ENCODE measurements around the gene MT1B. TPM values are rescaled to one million over a fixed set of nuclear protein-coding genes. Genes with fewer than 3 reads are reported as not detected.

The MT1B gene
- polyA plus RNA-seq, 1 of the 3 experiments (the other 2 are of a cell fraction) = not detected

DNA sequence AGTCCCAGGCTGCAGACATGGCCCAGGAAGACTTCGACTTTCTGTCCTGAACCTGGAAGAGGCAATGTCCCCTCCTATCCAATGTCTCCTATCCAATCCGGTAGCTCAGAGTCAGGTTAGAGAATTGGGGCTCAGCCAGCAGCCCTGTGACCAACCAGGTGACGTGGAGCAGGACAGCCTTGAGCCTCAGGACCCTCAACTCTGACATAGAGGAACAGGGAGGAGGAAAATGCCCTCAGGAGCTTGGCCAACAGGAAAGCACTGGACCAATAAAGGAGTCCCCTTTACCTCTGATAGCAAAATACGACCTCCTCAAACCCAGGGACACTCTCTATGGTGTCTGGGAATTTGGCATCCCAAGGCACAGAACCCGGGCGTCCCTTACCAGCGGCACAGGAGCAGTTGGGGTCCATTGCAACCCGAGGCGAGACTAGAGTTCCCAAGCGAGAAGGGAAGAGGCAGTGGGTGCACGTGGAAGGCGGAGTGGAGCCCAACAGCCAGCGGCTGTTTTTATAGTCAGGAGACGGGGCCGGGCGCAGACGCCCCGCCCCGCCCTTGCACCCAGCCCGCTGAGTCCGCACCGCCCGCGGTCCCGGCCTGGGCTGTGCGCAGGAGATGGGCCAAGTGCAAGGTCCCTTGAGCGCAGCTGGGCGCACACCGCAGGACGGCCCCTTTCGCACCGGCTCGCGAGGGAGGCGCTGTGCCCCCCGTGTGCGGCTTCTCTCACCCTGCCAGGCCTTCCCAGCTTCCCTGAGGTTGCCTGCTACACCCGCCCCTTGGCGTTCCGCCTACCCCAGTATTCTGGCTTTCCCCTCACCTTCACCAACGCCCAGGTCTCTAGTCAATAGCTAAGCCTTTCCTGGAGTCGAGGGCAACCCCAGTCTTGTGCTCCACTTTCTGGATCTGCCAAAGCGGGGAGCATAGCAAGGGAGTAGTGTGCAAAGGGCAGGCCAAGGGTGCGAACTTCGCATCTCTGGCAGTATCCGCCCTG lies 16.2 kb downstream of the MT1B start, which contains the start of gene MT1G:
Gene MT1G (minus strand): TSS at position 485 of the 991 bp plus-strand sequence. CDS start 72 bp downstream, at position 413.
- ChIA-PET CTCF (interaction anchor here (0.7 to 1.4 kb wide), 5 partner anchors 55 to 121 kb away, joined by 3 to 4 read pairs (median 3); partner anchors contain the start of gene MT2A), POLR2A (no interaction called here)
- H3K4me2 ChIP-seq = no peak within 1 kb of the TSS
- H3K9me2 ChIP-seq = no peaks in the 10 kb centered on the region
- WGBS (ENCODE audit: low lambda C conversion rate) = 60% methylated on average over 28 of the region's 46 CpGs
- no peaks in the 10 kb centered on the region for H3K9me3 ChIP-seq
- no peaks in the 10 kb centered on the region for H3K36me3 ChIP-seq (replicated peaks in 1 of 2; ENCODE audit: control insufficient read depth in 1 of 2, insufficient read depth in 2 of 2, low read length in 1 of 2)
- H3F3A ChIP-seq (replicated peaks; ENCODE audit: insufficient read depth) = no peaks in the 10 kb centered on the region
- no peaks in the 10 kb centered on the region; a peak in 1 of 4 replicates for H3K4me1 ChIP-seq (ENCODE audit: control insufficient read depth in 1 of 2, insufficient read depth in 2 of 2, low read depth in 1 of 2, low read length in 1 of 2)
- H2AFZ ChIP-seq (ENCODE audit: low read depth) = no peak within 1 kb of the TSS
- H3K9ac ChIP-seq = no peak within 1 kb of the TSS
- H3K27me3 ChIP-seq (ENCODE audit: insufficient read depth) = peaks cover 46% of the 10 kb centered on the region
- H4K20me1 ChIP-seq (ENCODE audit: insufficient read depth) = no peaks in the 10 kb centered on the region
- DNase-seq = peak; percentile 57
- H3K79me2 ChIP-seq (ENCODE audit: insufficient read depth) = no peaks in the 10 kb centered on the region
- no peak within 1 kb of the TSS for H3K4me3 ChIP-seq (ENCODE audit: low read depth in 2 of 2, low read length in 1 of 2)
- H3K27ac ChIP-seq (ENCODE audit: low read depth in 2 of 2, low read length in 1 of 2) = no peak within 1 kb of the TSS
- TF ChIP-seq SIN3A (IDR thresholded peaks at IDR 0.05; ENCODE audit: borderline replicate concordance, low read depth, low read length) (no peak), SMC3 (IDR thresholded peaks at IDR 0.05; ENCODE audit: low read depth, low read length) (no peak), NFIC (IDR thresholded peaks at IDR 0.05; ENCODE audit: borderline replicate concordance) (no peak), TEAD4 (IDR thresholded peaks at IDR 0.05; ENCODE audit: borderline replicate concordance, insufficient read depth) (no peak), CTCF (IDR thresholded peaks at IDR 0.05) (no peak), TCF12 (IDR thresholded peaks at IDR 0.05) (no peak), NRF1 (IDR thresholded peaks at IDR 0.05; ENCODE audit: low read depth, low read length) (no peak), RAD21 (IDR thresholded peaks at IDR 0.05; ENCODE audit: low read length) (no peak), RXRA (IDR thresholded peaks at IDR 0.05; ENCODE audit: borderline replicate concordance, low read depth) (no peak), TAF1 (IDR thresholded peaks at IDR 0.05; ENCODE audit: borderline replicate concordance, low read depth, low read length) (no peak)
- TF ChIP-seq, protein P1, sequence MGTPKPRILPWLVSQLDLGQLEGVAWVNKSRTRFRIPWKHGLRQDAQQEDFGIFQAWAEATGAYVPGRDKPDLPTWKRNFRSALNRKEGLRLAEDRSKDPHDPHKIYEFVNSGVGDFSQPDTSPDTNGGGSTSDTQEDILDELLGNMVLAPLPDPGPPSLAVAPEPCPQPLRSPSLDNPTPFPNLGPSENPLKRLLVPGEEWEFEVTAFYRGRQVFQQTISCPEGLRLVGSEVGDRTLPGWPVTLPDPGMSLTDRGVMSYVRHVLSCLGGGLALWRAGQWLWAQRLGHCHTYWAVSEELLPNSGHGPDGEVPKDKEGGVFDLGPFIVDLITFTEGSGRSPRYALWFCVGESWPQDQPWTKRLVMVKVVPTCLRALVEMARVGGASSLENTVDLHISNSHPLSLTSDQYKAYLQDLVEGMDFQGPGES (IDR thresholded peaks at IDR 0.05; ENCODE audit: low read depth, low read length) = no peak
